OCI-LY7 (cell line): ENCODE results near the gene RNF17.

ENCODE experiments used
- EZH2phosphoT487 ChIP-seq: fragments of 200-600 bp; sonication (generic); IDR thresholded peaks from 2 replicates; pipeline ENCODE4 v1.6.1; 2018; ENCODE audit warnings: low read depth, borderline replicate concordance, mild to moderate bottlenecking, mixed run types, antibody characterized with exemption, low read length, moderate library complexity, mixed read lengths
- TF ChIP-seq, protein P1 (sequence below): fragments of 200-600 bp; sonication (generic); conservative IDR thresholded peaks from 2 replicates; pipeline ENCODE4 v1.5.1; 2014; ENCODE audit warnings: mild to moderate bottlenecking, antibody characterized with exemption, low read length, moderate library complexity, mixed read lengths

- TF ChIP-seq, protein P1, sequence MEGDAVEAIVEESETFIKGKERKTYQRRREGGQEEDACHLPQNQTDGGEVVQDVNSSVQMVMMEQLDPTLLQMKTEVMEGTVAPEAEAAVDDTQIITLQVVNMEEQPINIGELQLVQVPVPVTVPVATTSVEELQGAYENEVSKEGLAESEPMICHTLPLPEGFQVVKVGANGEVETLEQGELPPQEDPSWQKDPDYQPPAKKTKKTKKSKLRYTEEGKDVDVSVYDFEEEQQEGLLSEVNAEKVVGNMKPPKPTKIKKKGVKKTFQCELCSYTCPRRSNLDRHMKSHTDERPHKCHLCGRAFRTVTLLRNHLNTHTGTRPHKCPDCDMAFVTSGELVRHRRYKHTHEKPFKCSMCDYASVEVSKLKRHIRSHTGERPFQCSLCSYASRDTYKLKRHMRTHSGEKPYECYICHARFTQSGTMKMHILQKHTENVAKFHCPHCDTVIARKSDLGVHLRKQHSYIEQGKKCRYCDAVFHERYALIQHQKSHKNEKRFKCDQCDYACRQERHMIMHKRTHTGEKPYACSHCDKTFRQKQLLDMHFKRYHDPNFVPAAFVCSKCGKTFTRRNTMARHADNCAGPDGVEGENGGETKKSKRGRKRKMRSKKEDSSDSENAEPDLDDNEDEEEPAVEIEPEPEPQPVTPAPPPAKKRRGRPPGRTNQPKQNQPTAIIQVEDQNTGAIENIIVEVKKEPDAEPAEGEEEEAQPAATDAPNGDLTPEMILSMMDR: no peak
- TF ChIP-seq EZH2phosphoT487: no peak
Measured at GRCh38 chr13:24921881-24922280, 157.9 kb downstream of the RNF17 start.
